HG03135 (cell line): Measurements from ENCODE around the gene PLD2.

Experiments used
- ATAC-seq: cut with Tn5 transposase; IDR thresholded peaks from one replicate; pipeline ENCODE4 v1.9.1; 2021; ENCODE audit warnings: mild to moderate bottlenecking, moderate library complexity; ENCODE audit not compliant: unreplicated experiment

PLD2 gene, protein sequence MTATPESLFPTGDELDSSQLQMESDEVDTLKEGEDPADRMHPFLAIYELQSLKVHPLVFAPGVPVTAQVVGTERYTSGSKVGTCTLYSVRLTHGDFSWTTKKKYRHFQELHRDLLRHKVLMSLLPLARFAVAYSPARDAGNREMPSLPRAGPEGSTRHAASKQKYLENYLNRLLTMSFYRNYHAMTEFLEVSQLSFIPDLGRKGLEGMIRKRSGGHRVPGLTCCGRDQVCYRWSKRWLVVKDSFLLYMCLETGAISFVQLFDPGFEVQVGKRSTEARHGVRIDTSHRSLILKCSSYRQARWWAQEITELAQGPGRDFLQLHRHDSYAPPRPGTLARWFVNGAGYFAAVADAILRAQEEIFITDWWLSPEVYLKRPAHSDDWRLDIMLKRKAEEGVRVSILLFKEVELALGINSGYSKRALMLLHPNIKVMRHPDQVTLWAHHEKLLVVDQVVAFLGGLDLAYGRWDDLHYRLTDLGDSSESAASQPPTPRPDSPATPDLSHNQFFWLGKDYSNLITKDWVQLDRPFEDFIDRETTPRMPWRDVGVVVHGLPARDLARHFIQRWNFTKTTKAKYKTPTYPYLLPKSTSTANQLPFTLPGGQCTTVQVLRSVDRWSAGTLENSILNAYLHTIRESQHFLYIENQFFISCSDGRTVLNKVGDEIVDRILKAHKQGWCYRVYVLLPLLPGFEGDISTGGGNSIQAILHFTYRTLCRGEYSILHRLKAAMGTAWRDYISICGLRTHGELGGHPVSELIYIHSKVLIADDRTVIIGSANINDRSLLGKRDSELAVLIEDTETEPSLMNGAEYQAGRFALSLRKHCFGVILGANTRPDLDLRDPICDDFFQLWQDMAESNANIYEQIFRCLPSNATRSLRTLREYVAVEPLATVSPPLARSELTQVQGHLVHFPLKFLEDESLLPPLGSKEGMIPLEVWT

DNA sequence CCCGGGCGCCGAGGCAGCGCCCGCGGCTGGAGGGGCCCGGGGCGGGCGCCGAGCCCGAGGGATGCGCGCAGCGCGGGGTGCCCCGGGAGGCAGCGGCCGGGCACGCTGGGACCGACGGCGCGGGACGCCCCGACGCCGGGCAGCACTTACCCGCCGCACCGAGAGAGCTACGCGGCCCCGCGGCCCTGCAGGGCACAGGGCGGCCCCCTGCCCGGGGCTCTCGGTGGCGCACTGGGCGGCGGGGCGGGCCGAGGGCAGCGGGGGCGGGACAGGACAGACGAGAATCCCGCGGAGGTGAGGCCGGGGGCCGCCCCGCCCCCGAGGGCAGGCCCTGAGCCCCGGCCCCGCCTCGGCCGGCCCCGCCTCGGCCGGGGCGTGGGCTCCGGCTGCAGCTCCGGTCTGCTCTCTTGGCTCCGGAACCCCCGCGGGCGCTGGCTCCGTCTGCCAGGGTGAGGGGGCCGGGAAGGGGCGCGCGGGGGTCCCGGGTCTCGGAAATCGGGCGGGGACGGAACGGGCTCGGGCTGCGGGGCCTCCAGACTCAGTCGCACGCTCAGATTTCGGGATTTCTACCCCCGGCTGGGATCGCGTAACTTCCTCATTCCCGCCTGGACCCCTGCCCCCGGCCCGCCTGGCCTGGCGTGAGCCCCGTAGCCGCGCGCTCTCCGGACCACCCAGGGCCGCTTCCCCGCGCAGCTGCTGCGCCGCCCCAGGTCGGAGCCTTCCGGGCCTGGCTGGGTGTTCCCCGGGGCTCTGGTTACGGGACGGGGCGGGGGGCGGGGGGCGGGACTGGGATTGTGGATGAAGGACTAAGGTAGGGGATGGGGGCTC lies at the start of gene PLD2:
Gene PLD2, plus strand, starts transcription at position 376 of the 828 bp plus-strand sequence. CDS start 621 bp downstream, outside the sequence.
- peak; percentile 88 for ATAC-seq

DNA sequence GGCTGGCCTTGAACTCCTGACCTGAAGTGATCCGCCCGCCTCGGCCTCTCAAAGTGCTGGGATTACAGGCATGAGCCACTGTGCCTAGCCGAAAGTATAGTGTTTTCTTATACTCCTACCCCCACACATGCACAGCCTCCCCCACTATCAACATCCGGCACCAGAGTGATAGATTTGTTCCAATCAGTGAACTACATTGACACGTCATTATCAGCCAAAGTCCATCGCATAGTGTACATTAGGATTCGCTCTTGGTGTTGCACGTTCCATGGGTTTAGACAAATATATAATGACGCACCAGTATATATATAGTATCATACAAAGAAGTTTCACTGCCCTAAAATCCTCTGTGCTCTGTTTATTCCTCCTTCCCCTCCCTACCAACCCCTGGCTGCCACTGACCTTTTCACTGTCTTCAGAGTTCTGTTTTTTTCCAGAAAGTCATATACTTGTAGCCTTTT lies 47.1 kb upstream of the PLD2 start:
- ATAC-seq = no peak

DNA sequence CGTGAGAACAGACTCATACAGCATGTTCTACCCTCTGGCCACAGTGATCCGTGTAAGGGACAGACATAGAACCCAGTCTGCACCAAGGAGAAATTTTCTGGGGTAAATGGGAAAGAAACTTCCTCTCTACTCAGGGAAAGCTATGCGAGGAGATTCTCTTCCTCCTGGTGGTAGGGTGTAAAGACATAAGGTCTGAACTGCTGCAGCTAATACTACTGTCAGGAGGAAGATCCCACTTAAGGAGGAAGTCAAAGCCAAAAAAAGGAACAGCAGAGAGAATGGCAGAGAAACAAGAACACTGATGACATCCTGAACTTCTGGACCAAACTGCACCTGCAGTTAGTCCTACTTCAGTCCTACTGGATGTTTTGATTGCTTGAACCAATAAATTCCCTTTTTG lies 42.4 kb upstream of the PLD2 start:
- ATAC-seq = no peak

DNA sequence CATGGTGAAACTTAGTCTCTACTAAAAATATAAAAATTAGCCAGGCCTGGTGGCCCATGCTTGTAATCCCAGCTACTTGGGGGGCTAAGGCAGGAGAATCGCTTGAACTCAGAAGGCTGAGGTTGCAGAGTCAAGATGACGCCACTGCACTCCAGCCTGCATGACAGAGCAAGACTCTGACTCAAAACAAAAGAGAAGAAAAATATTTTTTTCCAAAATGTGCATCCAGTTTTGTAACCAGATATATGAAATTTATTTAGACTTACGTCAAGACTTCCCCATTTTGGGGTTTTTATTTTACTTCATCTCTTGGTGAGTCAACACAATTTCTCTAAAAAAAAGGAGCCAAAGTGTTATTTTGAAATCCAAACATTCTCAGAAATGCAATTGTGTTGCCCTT lies 40.8 kb upstream of the PLD2 start:
- ATAC-seq = no peak

DNA sequence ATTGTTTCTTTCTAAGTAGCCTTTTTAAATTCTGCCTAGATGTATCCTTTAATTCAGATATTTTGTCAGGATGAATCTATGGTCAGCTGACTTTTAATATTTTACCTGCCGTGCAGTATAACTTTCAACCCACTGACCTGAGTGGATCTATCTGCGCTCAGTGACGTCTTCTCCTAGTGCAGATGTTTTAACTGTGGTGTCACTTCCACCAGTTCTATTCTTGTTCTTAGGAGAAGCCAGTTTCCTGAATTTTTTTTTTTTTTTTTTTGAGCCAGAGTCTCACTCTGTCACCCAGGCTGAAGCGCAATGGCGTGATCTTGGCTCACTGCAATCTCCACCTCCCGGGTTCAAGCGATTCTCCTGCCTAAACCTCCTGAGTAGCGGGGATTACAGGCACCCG lies 40.2 kb upstream of the PLD2 start:
- ATAC-seq = no peak

DNA sequence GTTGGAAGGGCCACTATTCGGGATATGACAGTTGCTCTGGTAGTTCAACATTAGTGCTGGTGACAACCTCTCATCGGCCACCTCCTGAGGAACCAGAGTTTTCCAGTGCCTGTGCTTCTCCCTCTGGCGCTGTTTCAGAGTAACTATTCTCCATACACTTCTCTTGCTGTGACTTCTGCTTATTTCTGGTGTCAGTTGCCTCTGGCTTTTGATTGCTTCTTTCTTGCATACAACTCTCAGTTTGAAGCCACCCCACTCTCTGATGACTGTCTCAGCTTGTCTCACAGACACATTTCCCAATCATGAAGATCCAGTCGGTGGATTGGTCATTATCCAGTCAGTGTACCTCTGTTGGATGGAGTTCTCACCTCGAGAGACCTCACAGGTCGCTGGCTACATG lies 38.7 kb upstream of the PLD2 start:
- ATAC-seq = no peak

DNA sequence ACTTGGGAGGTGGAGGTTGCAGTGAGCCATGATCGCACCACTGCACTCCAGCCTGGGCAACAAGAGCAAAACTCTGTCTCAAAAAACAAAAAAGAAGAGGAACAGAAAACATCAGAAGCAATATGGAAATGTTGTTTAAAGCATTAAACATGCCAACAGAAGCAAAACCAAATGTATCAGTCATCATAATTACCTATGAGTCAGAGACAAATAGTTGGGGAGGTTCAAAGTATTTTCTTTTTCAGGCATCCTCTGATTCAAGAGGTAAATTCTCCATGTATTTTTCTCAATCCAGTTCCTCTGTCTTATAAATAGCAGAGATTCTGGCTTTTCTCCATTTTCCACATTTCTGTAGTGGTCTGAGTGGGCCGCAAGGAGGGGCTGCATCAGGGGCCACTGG lies 37.3 kb upstream of the PLD2 start:
- ATAC-seq = no peak

DNA sequence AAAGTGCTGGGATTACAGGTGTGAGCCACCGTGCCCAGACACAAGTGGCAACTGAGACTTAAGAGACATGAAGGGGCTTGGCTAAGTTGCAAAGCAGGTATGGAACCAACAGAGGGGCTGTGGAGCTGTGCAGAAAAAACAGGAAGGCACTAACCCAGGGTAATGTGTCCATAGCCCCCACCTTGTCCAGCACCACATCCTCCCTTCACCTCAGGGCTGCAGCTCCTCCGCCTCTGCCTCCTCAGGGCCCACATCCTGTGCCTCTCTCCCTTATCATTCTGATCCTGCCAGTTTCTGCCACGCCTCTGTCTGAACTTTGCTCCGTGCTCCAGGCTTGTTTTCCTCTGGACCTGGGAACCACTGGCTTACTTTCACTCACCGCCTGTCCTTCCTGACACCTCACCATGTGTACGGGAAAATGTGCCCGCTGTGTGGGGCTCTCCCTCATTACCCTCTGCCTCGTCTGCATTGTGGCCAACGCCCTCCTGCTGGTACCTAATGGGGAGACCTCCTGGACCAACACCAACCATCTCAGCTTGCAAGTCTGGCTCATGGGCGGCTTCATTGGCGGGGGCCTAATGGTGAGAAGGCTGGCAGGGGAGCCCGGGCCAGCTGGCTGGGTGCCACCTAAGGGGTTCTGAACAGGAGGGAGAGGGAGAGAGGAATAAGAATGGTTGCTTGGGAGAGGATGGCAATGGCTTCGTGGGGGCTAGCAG lies 35.3 kb upstream of the PLD2 start, which contains the start of gene TM4SF5:
Gene TM4SF5, plus strand, starts transcription at position 368 of the 716 bp plus-strand sequence. Its CDS starts 37 bp downstream, at position 405.
- no peak for ATAC-seq

DNA sequence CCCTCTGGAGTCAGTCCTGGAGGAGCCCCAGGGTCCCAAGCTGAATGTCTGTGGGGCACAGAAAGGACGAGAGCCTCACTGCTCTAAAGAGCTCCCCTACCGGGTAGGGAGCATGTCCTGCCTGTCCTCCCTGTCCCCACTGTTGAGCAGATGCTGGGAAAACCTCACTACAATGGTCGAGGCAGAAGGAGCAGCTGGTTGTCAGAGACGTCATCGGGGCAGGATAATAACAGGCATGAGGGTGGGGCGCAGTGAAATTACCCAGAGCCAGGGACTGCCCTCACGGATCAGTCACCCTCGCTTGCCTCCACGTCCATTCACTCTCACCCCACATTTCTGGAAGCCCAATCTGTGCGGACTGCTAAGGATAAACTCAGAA lies 34.7 kb upstream of the PLD2 start:
- ATAC-seq = no peak

DNA sequence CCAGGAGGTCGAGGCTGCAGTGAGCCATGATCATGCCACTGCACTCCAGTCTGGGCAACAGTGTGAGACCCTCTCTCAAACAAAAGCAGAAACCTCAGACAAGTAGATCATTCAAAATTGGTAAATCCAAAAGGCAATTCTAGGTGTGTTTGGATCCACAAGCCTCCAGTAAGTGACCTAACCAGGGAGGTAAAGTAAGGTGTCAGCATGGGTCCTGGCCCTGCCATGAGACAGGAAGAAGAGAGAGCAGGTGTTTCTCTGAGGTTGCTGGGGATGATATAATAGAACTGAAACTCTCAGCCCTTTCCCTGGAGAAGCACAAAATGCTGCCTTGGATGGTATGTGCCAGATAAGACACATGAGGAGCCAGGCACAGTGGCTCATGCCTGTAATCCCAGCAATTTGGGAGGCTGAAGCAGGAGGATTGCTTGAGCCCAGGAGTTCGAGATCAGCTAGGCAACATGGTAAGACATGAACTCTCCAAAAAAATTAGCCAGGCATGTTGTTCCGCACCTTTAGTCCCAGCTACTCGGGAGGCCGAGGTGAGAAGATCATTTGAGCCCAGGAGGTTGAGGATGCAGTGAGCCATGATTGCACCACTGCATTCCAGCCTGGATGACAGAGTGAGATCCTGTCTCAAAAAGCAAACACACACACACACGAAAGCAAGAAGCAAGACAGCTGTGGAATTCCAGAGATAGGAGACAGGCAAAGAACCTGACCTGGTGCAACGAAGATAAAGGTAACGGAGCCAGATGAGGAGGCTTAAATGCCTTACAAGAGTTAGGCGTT lies 28.8 kb upstream of the PLD2 start:
- ATAC-seq = no peak

DNA sequence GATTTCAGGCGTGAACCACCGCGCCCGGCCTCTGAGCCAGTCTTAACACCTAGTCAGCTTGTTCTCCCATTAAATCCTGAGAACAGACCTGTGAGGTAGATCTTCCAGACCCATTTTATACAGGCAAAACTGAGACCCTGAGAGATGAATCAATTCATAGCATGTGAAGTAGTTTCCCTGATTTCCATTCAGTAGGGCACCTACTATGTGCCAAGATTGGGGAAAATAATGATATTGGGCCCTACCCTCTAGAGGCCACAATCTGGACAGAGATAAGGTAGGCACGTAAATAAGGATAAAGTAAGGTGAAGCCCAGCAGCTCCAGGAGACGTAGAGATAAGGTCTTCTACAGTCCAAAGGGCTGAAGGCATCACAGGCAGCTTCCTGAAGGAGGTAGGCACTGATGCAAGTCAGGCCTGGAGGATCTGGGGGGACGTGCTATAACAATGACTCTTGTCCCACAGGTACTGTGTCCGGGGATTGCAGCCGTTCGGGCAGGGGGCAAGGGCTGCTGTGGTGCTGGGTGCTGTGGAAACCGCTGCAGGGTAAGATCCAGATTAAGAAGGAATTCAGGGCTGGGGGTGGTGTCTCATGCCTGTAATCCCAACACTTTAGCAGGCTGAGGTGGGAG lies 26.5 kb upstream of the PLD2 start:
- ATAC-seq = no peak

DNA sequence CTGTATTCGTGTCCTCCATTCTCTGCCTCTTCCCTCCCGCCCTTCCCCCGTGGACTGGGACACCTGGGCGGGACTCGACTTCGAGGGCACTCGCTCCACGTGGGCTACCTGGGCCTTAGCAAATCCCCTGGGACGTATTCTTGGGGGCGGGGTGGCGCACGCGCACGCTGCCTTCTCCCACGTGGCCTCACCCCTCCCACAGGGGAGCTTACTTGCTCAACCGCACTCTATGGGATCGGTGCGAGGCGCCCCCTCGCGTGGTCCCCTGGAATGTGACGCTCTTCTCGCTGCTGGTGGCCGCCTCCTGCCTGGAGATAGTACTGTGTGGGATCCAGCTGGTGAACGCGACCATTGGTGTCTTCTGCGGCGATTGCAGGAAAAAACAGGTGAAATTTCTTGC lies 24.3 kb upstream of the PLD2 start:
- ATAC-seq = no peak

DNA sequence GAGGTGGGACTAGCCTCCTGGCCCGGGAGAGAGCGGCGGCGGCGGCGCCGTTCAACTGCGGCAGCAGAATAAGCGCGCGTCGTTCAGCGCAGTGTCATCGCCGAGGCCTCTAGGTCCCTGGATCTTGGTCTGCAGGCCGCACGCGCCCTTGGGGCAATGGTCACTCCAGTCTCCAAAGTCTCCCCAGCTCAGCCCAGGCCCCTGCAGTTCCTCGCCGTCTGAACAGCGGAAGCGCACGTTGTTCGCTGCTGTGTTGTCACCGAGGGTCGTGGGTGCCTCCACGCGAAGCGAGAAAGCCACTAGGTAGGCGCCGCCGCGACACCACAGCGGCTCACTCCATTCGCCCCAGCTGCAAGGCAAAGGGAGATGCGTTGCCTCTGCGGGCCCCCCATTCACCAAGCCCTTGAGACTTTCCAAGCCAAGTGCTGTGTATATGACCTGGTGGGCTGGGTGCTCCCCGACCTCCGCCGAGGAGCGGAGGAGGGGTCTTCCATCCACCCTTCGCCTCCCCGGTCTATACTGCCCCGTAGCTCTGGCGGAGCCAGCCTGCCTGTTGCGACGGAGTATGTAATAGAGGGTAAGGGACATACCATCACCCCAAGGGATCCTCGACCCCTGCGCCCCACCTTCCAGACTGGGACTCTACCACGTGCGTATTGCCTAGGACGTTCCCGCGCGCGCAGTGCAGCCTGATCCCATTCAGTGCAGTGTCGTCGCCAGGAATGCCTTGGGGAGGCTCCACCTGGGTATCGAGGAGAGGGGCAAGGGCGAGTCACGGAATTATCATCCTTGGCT lies 21.4 kb upstream of the PLD2 start:
- ATAC-seq = no peak

DNA sequence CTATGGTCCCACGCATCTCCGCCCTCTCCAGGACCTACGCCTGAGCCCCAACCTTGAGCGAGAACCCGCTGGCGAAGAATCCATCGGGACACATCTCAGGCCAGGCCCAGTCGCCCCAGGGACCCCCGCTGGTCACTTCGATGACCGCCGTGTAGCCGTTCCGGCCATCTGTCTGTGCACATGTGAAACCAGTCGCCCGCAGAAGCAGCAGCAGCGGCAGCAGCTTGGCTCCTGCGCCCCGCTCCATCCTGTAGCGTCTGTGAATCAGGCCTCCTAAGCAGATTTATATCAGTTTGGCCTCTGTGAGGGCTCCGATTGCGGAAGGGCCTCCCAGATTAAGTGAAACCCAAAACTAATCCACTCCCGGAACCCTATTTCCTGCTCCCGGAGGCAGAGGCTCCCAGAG lies 20.8 kb upstream of the PLD2 start, which contains the start of gene VMO1:
Gene VMO1, minus strand, starts transcription at position 259 of the 406 bp plus-strand sequence. Its CDS starts 12 bp downstream, at position 247.
- no peak for ATAC-seq

DNA sequence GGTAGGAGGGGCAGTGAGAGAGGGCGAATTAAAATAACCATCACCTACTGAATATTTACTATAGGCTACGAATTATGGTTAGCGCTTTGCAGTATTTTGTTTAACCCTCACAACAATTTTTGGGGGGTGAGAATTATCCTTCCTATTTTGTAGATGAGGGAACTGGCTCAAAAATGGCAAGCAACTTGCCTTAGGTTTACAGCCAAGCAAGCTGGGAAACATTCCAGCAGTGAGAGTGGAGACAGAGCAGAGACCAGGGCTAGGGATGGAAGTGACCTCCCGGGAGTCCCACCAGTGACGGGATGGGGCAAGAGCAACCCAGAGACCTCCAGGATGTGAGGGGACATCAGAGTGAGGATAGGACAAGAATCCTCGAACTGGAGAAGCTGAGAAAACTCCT lies 20.4 kb upstream of the PLD2 start:
- no peak for ATAC-seq

DNA sequence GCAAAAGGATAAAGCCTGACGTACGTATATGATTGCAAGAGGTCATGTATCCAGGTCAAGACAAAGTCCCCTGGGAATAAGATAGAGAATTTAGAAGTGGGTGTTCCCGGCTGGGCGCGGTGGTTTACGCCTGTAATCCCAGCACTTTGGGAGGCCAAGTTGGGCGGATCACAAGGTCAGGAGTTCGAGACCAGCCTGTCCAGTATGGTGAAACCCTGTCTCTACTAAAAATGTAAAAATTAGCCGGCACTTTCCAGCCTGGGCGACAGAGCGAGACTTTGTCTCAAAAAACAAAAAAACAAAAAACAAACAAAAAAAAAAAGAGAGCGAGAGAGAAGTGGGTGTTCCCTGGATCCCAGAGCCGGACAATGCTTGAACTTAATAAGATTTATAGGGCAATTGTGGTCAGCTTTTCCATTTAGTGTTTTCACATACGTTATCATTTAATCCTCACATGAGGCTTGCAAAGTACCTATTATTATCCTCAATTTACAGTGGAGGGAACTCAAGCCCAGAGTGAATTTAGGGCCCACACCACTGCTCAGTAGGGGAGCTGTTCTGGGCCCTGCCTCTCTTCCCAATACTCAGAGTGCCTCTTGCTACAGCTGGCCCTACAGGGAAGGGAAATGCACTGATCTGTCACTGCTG lies 18.7 kb upstream of the PLD2 start:
- no peak for ATAC-seq
